GM10847 (cell line): ENCODE results near the gene CYB561.

Source experiments
- POLR2A ChIP-seq: IDR thresholded peaks from 2 replicates; pipeline ENCODE4 v1.6.1; 2011; ENCODE audit not compliant: insufficient read length; ENCODE audit errors: extremely low read depth

CYB561 gene

DNA sequence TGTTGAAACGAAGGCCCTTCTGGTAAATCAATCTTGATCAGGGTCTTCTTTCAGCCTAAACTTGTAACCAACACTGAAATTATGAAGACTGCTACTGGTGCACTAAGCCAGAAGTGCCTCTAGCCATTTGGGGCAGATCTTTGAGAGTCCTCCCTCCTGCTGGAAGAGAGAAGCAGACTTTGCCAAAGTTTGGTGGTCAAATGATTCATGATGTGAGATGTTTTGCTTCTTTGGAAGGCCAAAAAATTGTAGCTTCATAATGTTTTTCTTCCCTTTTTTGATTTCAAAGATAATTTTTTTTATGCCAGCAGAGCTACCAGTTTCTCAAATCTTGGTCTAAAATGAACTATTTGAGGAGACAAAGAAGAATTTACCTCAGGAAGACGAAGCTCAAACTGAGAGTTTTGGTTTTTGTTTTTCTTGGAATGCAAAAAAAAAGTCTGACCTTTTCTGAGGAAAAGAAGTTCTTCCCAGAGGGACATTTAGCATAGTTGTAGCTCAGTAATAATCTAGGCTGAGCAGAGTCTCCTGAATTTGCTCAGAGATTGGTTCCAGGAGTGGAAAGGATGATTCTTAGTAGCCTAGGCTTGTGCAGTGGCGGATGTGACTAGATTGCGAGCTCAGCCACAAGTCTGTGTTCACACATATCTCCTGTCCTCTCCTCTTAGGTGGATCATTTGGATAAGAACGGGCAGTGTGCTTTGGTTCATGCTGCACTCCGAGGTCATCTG lies 50.9 kb downstream of the CYB561 start:
- no peak for TF ChIP-seq POLR2A

GRCh38 chr17:63390090-63390489 lies 56.0 kb downstream of the CYB561 start:
- no peak for TF ChIP-seq POLR2A

GRCh38 chr17:63387656-63388340 lies 58.3 kb downstream of the CYB561 start:
- TF ChIP-seq POLR2A = no peak

- TF ChIP-seq POLR2A = no peak
Observed at GRCh38 chr17:63382826-63383225, 63.3 kb downstream of the CYB561 start.
